Measurements from ENCODE around the gene VSTM4. TPM values are rescaled to one million over a fixed set of nuclear protein-coding genes. Genes with fewer than 3 reads are reported as not detected.

The VSTM4 gene
- total RNA-seq, 1 experiment from 2014 or later: not detected

GRCh38 chr10:49107111-49107886 lies 8.0 kb downstream of the VSTM4 start:
- no TSS peak for BruUV-seq (replicated peaks)
- CTCF ChIA-PET: no interaction called here
- intact Hi-C loops (cut with micrococcal nuclease; ENCODE audit: unreplicated experiment): no loop called here
- Histone ChIP-seq H2AFZ (no peak overlapping the region), H3K36me3 (ENCODE audit: low read depth) (no peaks in the 10 kb centered on the region), H3K27ac (no peak overlapping the region), H3F3A (ENCODE audit: insufficient read depth, low read depth) (no peaks in the 10 kb centered on the region), H3K4me3 (no peak overlapping the region), H3K27me3 (ENCODE audit: insufficient read depth, low read depth) (peaks cover 44% of the 10 kb centered on the region), H3K4me2 (no peak overlapping the region), H3K4me1 (replicated peaks; ENCODE audit: insufficient read depth) (no peaks in the 10 kb centered on the region), H3K79me2 (ENCODE audit: low read depth) (no peaks in the 10 kb centered on the region), H4K20me1 (ENCODE audit: insufficient read depth) (no peaks in the 10 kb centered on the region), H3K9me3 (ENCODE audit: insufficient read depth, low read depth) (no peaks in the 10 kb centered on the region), H3K9me2 (ENCODE audit: insufficient read depth) (no peaks in the 10 kb centered on the region)
- peak in 1 of 2 experiments; percentile 23 for DNase-seq
- no peak for TF ChIP-seq EZH2 (IDR thresholded peaks at IDR 0.05; ENCODE audit: low read depth)
- no peak for TF ChIP-seq CTCF (conservative IDR thresholded peaks at IDR 0.05)
- POLR2A ChIA-PET (ENCODE audit: unreplicated experiment): no interaction called here

- Histone ChIP-seq H3K27ac (no peak overlapping the region), H4K20me1 (ENCODE audit: insufficient read depth) (no peaks in the 10 kb centered on the region), H3K4me1 (replicated peaks; ENCODE audit: insufficient read depth) (no peaks in the 10 kb centered on the region), H3K9me2 (ENCODE audit: insufficient read depth) (no peaks in the 10 kb centered on the region), H3K79me2 (ENCODE audit: low read depth) (no peaks in the 10 kb centered on the region), H3K27me3 (ENCODE audit: insufficient read depth, low read depth) (peaks cover 45% of the 10 kb centered on the region), H3F3A (ENCODE audit: insufficient read depth, low read depth) (no peaks in the 10 kb centered on the region), H3K4me3 (no peak overlapping the region), H3K36me3 (ENCODE audit: low read depth) (no peaks in the 10 kb centered on the region), H3K4me2 (no peak overlapping the region), H2AFZ (no peak overlapping the region), H3K9me3 (ENCODE audit: insufficient read depth, low read depth) (no peaks in the 10 kb centered on the region)
- ChIA-PET CTCF (no interaction called here), POLR2A (ENCODE audit: unreplicated experiment) (no interaction called here)
- no peak for TF ChIP-seq EZH2 (IDR thresholded peaks at IDR 0.05; ENCODE audit: low read depth)
- no peak for TF ChIP-seq CTCF (conservative IDR thresholded peaks at IDR 0.05)
- no peak for DNase-seq
- BruUV-seq (replicated peaks): no TSS peak
- intact Hi-C loops (cut with micrococcal nuclease; ENCODE audit: unreplicated experiment): no loop called here
Observed at GRCh38 chr10:49106451-49106850, 8.9 kb downstream of the VSTM4 start.

- TF ChIP-seq EZH2 (IDR thresholded peaks at IDR 0.05; ENCODE audit: low read depth) (no peak), CTCF (conservative IDR thresholded peaks at IDR 0.05) (no peak)
- no peaks in the 10 kb centered on the region for H3K9me3 ChIP-seq (ENCODE audit: insufficient read depth, low read depth)
- no peaks in the 10 kb centered on the region for H3F3A ChIP-seq (ENCODE audit: insufficient read depth, low read depth)
- no peak overlapping the region for H2AFZ ChIP-seq
- ChIA-PET POLR2A (ENCODE audit: unreplicated experiment) (no interaction called here), CTCF (no interaction called here)
- H3K27ac ChIP-seq: no peak overlapping the region
- H3K4me3 ChIP-seq: no peak overlapping the region
- no TSS peak for BruUV-seq (replicated peaks)
- H3K36me3 ChIP-seq (ENCODE audit: low read depth): no peaks in the 10 kb centered on the region
- intact Hi-C loops (cut with micrococcal nuclease; ENCODE audit: unreplicated experiment): no loop called here
- no peaks in the 10 kb centered on the region for H4K20me1 ChIP-seq (ENCODE audit: insufficient read depth)
- DNase-seq: no peak
- no peaks in the 10 kb centered on the region for H3K9me2 ChIP-seq (ENCODE audit: insufficient read depth)
- H3K4me2 ChIP-seq: no peak overlapping the region
- no peaks in the 10 kb centered on the region for H3K79me2 ChIP-seq (ENCODE audit: low read depth)
- peaks cover 45% of the 10 kb centered on the region for H3K27me3 ChIP-seq (ENCODE audit: insufficient read depth, low read depth)
- H3K4me1 ChIP-seq (replicated peaks; ENCODE audit: insufficient read depth): no peaks in the 10 kb centered on the region
Observed at GRCh38 chr10:49105076-49105475, 10.2 kb downstream of the VSTM4 start.

Data from PC-9 (cell line).